ENCODE data around the gene GAA.

GAA gene

GRCh38 chr17:80058311-80058955 lies 42.9 kb upstream of the GAA start:
- H3K9me3 ChIP-seq (ENCODE audit: severe bottlenecking): no peaks in the 10 kb centered on the region
- DNase-seq (ENCODE audit: low spot score) (no peak), ATAC-seq (ENCODE audit: low read depth) (no peak)
- no peaks in the 10 kb centered on the region for H3K4me1 ChIP-seq (ENCODE audit: insufficient read depth, poor library complexity, severe bottlenecking)
- no peak overlapping the region for H3K4me3 ChIP-seq (ENCODE audit: severe bottlenecking)
- H3K36me3 ChIP-seq (ENCODE audit: low read depth): no peaks in the 10 kb centered on the region
- H3K27ac ChIP-seq (ENCODE audit: poor library complexity, severe bottlenecking): no peak overlapping the region
- no peaks in the 10 kb centered on the region for H3K27me3 ChIP-seq (ENCODE audit: insufficient read depth, poor library complexity, severe bottlenecking)
- TF ChIP-seq CTCF (IDR thresholded peaks at IDR 0.05; ENCODE audit: poor library complexity, severe bottlenecking): no peak

- ATAC-seq (ENCODE audit: low read depth) (no peak), DNase-seq (ENCODE audit: low spot score) (no peak)
Observed at GRCh38 chr17:80060644-80061043, 40.7 kb upstream of the GAA start.

GRCh38 chr17:80061421-80061820 lies 40.0 kb upstream of the GAA start:
- DNase-seq (ENCODE audit: low spot score) (no peak), ATAC-seq (ENCODE audit: low read depth) (no peak)
- no peaks in the 10 kb centered on the region for H3K9me3 ChIP-seq (ENCODE audit: severe bottlenecking)
- H3K4me3 ChIP-seq (ENCODE audit: severe bottlenecking): no peak overlapping the region
- no peak overlapping the region for H3K27ac ChIP-seq (ENCODE audit: poor library complexity, severe bottlenecking)
- no peaks in the 10 kb centered on the region for H3K27me3 ChIP-seq (ENCODE audit: insufficient read depth, poor library complexity, severe bottlenecking)
- H3K4me1 ChIP-seq (ENCODE audit: insufficient read depth, poor library complexity, severe bottlenecking): no peaks in the 10 kb centered on the region
- H3K36me3 ChIP-seq (ENCODE audit: low read depth): no peaks in the 10 kb centered on the region
- no peak for TF ChIP-seq CTCF (IDR thresholded peaks at IDR 0.05; ENCODE audit: poor library complexity, severe bottlenecking)

More at GRCh38 chr17:80060644-80061043, 40.7 kb upstream of the GAA start:
- Histone ChIP-seq H3K36me3 (ENCODE audit: low read depth) (no peaks in the 10 kb centered on the region), H3K4me1 (ENCODE audit: insufficient read depth, poor library complexity, severe bottlenecking) (no peaks in the 10 kb centered on the region), H3K27me3 (ENCODE audit: insufficient read depth, poor library complexity, severe bottlenecking) (no peaks in the 10 kb centered on the region), H3K4me3 (ENCODE audit: severe bottlenecking) (no peak overlapping the region), H3K9me3 (ENCODE audit: severe bottlenecking) (no peaks in the 10 kb centered on the region), H3K27ac (ENCODE audit: poor library complexity, severe bottlenecking) (no peak overlapping the region)
- TF ChIP-seq CTCF (IDR thresholded peaks at IDR 0.05; ENCODE audit: poor library complexity, severe bottlenecking): no peak

- DNase-seq (ENCODE audit: low spot score) (no peak), ATAC-seq (ENCODE audit: low read depth) (peak; percentile 51; the same call in 1 of the 3 replicates)
Observed at GRCh38 chr17:80063830-80064585, 37.4 kb upstream of the GAA start.

More at GRCh38 chr17:80063830-80064585, 37.4 kb upstream of the GAA start:
- no peaks in the 10 kb centered on the region for H3K36me3 ChIP-seq (ENCODE audit: low read depth)
- no peak overlapping the region for H3K4me3 ChIP-seq (ENCODE audit: severe bottlenecking)
- no peaks in the 10 kb centered on the region for H3K27me3 ChIP-seq (ENCODE audit: insufficient read depth, poor library complexity, severe bottlenecking)
- no peaks in the 10 kb centered on the region for H3K9me3 ChIP-seq (ENCODE audit: severe bottlenecking)
- no peak overlapping the region for H3K27ac ChIP-seq (ENCODE audit: poor library complexity, severe bottlenecking)
- no peak for TF ChIP-seq CTCF (IDR thresholded peaks at IDR 0.05; ENCODE audit: poor library complexity, severe bottlenecking)
- H3K4me1 ChIP-seq (ENCODE audit: insufficient read depth, poor library complexity, severe bottlenecking): no peaks in the 10 kb centered on the region

Data from RWPE2 (cell line).